ENCODE data around the gene PLK2. TPM values are rescaled to one million over a fixed set of nuclear protein-coding genes. Genes with fewer than 3 reads are reported as not detected.

Gene PLK2
- total RNA-seq = 100 to 1,000 TPM; 126 to 180 TPM

DNA sequence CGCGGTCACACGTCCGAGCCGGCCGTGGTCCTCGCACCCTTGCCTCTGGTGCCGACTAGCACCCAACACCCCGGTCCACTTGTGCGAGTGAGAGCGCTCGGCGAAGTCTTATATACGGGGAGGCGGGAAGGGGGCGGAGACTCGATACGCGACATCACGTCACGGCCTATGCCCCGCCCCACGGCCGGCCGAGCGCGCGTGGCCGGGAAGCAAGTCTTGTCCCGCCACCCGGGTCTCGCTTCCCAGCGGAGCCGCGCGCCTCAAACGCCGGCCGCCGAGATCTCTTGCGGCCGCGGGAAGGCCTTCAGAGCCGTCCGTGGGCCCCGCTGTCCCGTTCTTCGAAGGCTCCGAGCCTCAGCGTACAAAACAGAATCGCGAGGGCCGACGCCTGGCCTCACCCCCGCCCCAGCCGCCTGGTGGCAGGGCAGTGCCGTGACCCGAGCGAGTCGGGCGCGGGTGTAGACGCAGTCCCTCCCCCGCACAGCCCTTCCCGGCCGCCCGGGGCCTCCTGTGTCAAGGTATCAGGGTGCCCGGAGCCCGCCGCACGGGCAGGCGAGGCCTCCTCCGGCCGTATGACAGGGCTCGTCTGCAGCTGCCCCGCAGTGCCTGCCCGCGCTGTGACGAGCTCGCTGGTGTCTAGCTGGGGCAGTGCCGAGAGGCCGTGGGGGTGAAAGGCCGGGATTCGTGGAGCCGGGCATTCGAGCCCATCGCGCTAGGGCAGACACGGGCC lies at the start of gene PLK2:
TSS of gene PLK2 (minus strand) at position 85 of the 730 bp plus-strand sequence. CDS start 127 bp downstream, outside the sequence.
- peak; percentile 63 for DNase-seq (ENCODE audit: low spot score)
- Histone ChIP-seq H3K27me3 (replicated peaks; ENCODE audit: insufficient read depth) (no peaks in the 10 kb centered on the region), H3K4me3 (peak within 1 kb of the TSS; percentile 83), H3K4me1 (ENCODE audit: control insufficient read depth in 1 of 2, low read depth in 2 of 2) (peaks cover 15 to 34% of the 10 kb centered on the region in 2 donors), H3K9me3 (no peaks in the 10 kb centered on the region), H3K27ac (peak within 1 kb of the TSS; percentile 97 to 98), H3K36me3 (no peaks in the 10 kb centered on the region)
- peak; percentile 94 for ATAC-seq (ENCODE audit: insufficient number of reproducible peaks, low FRiP score, low read depth)
- TF ChIP-seq, protein P1, sequence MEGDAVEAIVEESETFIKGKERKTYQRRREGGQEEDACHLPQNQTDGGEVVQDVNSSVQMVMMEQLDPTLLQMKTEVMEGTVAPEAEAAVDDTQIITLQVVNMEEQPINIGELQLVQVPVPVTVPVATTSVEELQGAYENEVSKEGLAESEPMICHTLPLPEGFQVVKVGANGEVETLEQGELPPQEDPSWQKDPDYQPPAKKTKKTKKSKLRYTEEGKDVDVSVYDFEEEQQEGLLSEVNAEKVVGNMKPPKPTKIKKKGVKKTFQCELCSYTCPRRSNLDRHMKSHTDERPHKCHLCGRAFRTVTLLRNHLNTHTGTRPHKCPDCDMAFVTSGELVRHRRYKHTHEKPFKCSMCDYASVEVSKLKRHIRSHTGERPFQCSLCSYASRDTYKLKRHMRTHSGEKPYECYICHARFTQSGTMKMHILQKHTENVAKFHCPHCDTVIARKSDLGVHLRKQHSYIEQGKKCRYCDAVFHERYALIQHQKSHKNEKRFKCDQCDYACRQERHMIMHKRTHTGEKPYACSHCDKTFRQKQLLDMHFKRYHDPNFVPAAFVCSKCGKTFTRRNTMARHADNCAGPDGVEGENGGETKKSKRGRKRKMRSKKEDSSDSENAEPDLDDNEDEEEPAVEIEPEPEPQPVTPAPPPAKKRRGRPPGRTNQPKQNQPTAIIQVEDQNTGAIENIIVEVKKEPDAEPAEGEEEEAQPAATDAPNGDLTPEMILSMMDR (IDR thresholded peaks at IDR 0.05) = no peak

DNA sequence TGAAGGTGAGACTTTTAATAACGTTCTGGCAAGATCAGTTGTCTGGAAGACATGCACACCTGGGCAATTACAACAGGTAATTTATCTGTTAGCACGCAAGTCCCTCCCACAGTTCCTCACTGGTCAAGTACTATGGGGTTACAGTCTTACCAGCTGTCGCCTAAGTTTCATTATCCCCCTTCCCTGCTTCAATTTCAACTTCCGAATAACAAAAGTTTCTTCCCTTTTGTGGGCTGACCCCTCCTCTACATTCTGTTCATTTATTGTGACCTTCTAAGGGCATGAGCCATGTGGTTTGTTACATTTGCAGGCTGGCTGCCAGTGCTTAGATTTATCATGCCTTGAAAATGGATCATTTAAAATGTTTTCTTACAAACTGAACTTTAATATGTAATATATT lies 47.8 kb upstream of the PLK2 start:
- Histone ChIP-seq H3K9me3 (no peaks in the 10 kb centered on the region), H3K36me3 (no peaks in the 10 kb centered on the region), H3K4me3 (no peak overlapping the region), H3K27ac (no peak overlapping the region), H3K27me3 (replicated peaks; ENCODE audit: insufficient read depth) (no peaks in the 10 kb centered on the region), H3K4me1 (ENCODE audit: control insufficient read depth in 1 of 2, low read depth in 2 of 2) (no peaks in the 10 kb centered on the region)
- TF ChIP-seq, protein P1 (IDR thresholded peaks at IDR 0.05) = no peak
- ATAC-seq (ENCODE audit: insufficient number of reproducible peaks, low FRiP score, low read depth) (no peak), DNase-seq (ENCODE audit: low spot score) (no peak)

DNA sequence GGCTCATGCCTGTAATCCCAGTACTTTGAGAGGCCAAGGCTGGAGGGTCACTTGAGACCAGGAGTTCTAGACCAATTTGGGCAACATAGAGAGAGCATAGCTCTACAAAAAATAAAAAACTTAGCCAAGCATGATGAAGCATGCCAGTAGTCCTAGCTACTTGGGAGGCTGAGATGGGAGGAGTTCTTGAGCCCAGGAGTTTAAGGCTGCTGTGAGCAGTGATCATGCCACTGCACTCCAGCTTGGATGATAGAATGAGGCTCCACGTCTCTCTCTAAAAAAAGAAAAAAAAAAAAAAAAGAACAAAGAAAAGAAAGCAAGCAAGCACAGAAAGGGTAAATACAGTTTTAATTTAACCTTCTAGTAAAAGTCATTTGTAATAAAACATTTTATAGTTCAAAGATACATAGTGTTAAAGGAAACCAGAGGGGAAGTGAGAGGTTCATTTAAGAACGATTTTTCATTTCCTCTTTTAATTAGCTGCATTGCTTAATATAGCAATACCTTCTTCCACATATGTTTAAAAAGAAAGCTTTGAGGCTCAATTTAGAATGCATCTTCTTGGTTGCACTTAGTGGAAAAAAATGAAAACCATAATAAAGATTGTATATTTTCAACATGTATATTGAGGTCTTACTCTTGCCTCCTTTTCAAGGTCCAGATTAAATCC lies 46.2 kb upstream of the PLK2 start:
- H3K27me3 ChIP-seq (replicated peaks; ENCODE audit: insufficient read depth) = no peaks in the 10 kb centered on the region
- H3K36me3 ChIP-seq = no peaks in the 10 kb centered on the region
- no peak overlapping the region for H3K4me3 ChIP-seq
- H3K9me3 ChIP-seq = no peaks in the 10 kb centered on the region
- H3K4me1 ChIP-seq (ENCODE audit: control insufficient read depth in 1 of 2, low read depth in 2 of 2) = no peaks in the 10 kb centered on the region
- TF ChIP-seq, protein P1 (IDR thresholded peaks at IDR 0.05) = no peak
- ATAC-seq (ENCODE audit: insufficient number of reproducible peaks, low FRiP score, low read depth) = no peak
- no peak overlapping the region for H3K27ac ChIP-seq
- DNase-seq (ENCODE audit: low spot score) = no peak

DNA sequence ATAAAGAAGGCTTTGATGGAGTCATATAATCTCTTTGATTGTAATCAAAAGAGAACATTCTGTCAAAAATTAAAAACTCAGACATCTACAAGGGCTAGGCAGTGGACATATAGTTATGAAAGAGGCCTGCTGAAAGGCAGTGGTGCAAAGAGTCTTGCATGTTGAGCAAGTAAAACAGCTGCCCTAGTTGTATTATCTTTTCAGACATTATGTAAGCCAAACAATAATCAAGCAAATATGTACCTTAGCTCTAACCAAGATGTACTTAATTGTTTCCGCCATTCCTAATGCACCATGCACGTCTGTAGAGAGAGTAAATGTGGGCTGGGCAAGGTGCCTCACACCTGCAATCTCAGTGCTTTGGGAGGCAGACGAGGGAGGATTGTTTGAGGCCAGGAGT lies 45.6 kb upstream of the PLK2 start:
- H3K36me3 ChIP-seq = no peaks in the 10 kb centered on the region
- no peak overlapping the region for H3K27ac ChIP-seq
- TF ChIP-seq, protein P1 (IDR thresholded peaks at IDR 0.05) = no peak
- DNase-seq (ENCODE audit: low spot score) (no peak), ATAC-seq (ENCODE audit: insufficient number of reproducible peaks, low FRiP score, low read depth) (no peak)
- H3K4me3 ChIP-seq = no peak overlapping the region
- no peaks in the 10 kb centered on the region for H3K4me1 ChIP-seq (ENCODE audit: control insufficient read depth in 1 of 2, low read depth in 2 of 2)
- no peaks in the 10 kb centered on the region for H3K27me3 ChIP-seq (replicated peaks; ENCODE audit: insufficient read depth)
- no peaks in the 10 kb centered on the region for H3K9me3 ChIP-seq

DNA sequence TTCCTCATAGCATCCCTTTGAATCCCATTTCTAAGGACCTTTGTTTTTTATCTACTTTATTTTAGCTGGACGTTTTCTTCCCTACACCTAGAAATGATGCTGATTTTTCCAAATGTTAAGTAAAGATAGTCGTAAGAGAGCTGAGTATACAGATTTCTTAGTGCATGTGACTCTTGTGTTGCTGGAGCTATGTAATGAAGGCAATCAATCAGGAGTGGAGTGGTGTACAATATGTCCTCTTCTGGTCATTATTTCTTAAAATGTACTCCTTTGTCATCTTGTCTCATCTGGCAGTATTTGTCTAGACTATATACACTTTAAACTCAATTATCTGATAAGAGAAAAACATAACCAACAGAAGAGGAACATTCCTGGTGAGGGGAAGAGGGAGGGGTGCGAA lies 44.9 kb upstream of the PLK2 start:
- TF ChIP-seq, protein P1 (IDR thresholded peaks at IDR 0.05) = no peak
- Histone ChIP-seq H3K9me3 (no peaks in the 10 kb centered on the region), H3K4me3 (no peak overlapping the region), H3K27me3 (replicated peaks; ENCODE audit: insufficient read depth) (no peaks in the 10 kb centered on the region), H3K36me3 (no peaks in the 10 kb centered on the region), H3K4me1 (ENCODE audit: control insufficient read depth in 1 of 2, low read depth in 2 of 2) (no peaks in the 10 kb centered on the region), H3K27ac (no peak overlapping the region)
- no peak for DNase-seq (ENCODE audit: low spot score)
- ATAC-seq (ENCODE audit: insufficient number of reproducible peaks, low FRiP score, low read depth) = no peak
